Ovary (tissue), 3 donors: ENCODE results near the gene MUC5AC.

Experiments
- CTCF ChIP-seq, 3 donors: fragments of 450-650 bp in 2 of 3; fragments of 200-600 bp in 1 of 3; IDR thresholded peaks; one replicate each; pipeline versions ENCODE4 v1.5.1 to v1.8.0; 2016 to 2022; ENCODE audit warnings: antibody characterized with exemption in 3 of 3, mild to moderate bottlenecking in 1 of 3
- EP300 ChIP-seq: sonication (generic); formaldehyde crosslinking; IDR thresholded peaks from one replicate; pipeline ENCODE4 v1.6.1; 2017; ENCODE audit warnings: antibody characterized with exemption
- POLR2A ChIP-seq: fragments of 450-650 bp; IDR thresholded peaks from one replicate; pipeline ENCODE4 v1.6.1; 2017; ENCODE audit warnings: antibody characterized with exemption, mild to moderate bottlenecking, moderate library complexity
- donor health status: DM: no; HTN: no; CAD: no.

- TF ChIP-seq CTCF (IDR thresholded peaks at IDR 0.05) (no peak), EP300 (no peak), POLR2A (no peak)
Observed at GRCh38 chr11:1162138-1162475, 4.4 kb downstream of the MUC5AC start.
